ENCODE measurements around the gene TMEM258.

TMEM258 gene

DNA sequence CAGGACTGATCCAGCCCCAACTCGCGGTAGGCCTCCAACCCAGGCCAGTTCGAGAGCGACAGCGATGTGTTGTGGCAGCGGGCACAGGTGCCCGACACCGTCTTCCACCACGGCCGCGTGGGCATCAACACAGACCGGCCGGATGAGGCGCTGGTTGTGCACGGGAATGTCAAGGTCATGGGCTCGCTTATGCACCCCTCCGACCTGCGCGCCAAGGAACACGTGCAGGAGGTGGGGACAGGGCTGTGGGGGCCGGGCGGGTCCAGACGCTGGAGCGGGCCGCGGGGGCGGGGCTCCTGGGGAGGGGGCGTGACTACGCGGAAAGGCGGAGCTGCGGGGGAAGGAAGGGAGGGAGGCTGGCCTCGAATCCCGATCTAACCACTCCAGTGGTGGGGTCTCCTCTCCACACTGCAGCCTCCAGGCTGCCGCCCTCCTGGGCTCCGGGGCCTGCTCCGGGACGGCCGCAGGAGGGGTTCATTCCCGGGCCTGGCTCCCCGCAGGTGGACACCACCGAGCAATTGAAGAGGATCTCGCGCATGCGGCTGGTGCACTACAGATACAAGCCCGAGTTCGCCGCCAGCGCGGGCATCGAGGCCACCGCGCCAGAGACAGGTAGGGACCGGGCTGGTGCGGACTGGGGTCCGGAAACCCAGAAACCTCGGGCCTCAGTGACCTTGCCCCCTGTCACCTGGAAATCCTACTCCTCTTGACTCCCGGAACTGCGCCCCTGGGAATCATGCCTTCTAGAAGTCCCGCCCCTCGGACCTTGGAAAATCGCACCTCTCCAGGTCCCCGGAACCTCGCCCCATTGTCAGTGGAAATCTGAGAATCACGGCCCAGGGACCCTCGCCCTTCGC lies 14.9 kb downstream of the TMEM258 start:
- DNase-seq, result peak in 16 of 56 donors; percentile 17 to 65 (median 31)

DNA sequence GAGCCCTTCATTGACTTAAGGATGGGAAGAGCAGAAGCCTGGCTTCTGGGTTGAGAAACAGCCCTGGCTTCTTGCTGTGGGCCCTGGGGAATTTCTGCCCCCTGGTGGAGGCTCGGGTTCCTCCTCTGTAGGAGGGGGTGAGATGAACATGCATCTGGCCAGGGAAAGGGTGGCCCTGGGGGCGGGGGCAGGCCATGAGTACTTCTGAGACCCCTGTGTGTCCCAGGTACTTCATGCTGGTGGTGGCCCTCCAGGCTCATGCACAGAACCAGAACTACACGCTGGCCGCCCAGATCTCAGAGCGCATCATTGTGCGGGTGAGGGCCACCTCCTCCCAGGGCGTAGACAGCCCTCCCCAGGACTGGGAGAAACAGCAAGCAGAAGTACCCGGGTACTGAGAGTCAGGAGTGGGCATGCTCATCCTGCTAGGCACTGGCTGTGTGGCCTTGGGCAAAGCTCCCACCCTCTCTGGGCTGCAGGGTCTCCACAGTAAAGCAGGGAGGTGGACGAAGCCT lies 15.8 kb downstream of the TMEM258 start:
- peak in 34 of 56 donors; percentile 14 to 71 (median 46) for DNase-seq

DNA sequence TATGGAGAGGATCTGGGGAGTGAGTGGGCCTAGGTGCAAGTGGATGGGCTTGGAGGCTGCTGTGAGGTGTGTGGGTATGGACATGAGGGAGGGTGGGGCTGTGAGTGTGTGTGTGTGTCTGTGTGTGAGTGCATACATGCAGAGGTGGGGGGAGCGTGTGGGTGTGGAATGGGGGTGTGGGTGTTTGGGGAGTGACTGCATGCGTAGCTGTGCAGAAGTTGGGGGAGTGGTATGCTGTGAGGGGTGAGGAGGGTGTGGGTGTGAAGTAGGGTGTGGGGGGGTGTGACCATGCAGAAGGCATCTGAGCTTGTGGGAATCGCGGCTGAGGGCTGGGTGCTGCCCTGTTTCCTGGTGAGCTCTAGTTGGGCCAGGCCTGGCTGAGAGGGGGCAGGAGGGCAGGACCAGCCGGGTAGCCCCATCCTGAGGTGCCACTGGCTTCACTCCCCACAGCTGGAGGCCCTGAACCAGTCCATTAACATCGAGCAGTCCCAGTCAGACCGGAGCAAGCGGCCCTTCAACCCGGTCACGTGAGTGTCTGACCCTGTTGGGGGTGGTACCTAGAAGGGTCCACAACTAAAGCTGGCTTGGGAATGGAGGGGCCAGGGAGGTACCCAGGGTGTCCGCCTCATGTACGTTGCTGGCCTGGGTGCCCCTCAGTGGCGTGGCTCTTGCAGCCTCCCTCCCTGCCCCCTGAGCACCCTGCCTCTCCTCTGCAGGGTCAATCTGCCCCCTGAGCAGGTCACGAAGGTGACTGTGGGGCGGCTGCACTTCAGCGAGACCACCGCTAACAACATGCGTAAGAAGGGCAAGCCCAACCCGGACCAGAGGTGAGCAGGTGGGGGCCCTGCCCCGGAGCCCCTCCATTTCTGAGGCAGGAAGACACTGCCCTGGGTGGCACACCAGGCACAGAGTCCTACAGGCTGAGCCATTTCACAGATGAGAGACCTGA lies 16.5 kb downstream of the TMEM258 start:
- DNase-seq, result peak in 1 of 56 donors; percentile 14

DNA sequence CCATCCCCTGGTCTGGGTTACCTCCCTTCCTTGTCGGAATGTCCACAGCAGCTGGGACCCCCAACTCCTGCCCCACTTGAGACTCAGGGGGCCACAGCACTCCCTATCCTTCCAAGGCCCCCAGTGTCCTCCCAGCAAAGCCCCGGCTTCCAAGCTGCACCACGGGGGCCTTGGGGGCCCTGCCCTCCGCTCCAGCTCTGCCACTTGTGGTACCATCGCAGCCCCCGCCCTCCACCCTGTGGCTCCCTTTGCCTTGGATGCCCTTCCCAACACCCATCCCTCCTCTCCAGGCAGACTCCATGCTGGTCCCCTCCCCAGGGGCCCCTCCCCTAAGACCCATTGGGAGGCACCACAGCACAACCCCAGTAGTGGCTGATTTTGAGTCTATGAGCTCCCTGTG lies 17.3 kb downstream of the TMEM258 start:
- no peak for DNase-seq

GRCh38 chr11:61774411-61774810 lies 18.0 kb downstream of the TMEM258 start:
- DNase-seq, result peak in 3 of 56 donors; percentile 20 to 32 (median 25)

DNA sequence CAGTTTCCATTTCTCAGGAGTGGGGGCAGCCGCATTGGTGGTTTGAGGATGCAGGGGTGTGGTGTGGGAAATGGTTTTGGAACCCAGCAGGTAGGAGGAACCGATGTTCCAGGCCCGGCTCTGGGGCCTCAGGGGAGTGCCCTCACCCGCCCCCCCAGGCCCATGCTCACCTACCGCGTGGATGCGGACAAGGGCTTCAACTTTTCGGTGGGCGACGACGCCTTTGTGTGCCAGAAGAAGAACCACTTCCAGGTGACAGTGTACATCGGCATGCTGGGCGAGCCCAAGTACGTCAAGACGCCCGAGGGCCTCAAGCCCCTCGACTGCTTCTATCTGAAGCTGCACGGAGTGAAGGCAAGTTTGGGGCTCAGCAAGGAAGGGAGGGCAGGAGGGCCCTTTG lies 18.6 kb downstream of the TMEM258 start:
- DNase-seq, result no peak

- DNase-seq, result no peak
Observed at GRCh38 chr11:61773356-61773755, 19.0 kb downstream of the TMEM258 start.

GRCh38 chr11:61771985-61772455 lies 20.4 kb downstream of the TMEM258 start:
- no peak for DNase-seq

DNA sequence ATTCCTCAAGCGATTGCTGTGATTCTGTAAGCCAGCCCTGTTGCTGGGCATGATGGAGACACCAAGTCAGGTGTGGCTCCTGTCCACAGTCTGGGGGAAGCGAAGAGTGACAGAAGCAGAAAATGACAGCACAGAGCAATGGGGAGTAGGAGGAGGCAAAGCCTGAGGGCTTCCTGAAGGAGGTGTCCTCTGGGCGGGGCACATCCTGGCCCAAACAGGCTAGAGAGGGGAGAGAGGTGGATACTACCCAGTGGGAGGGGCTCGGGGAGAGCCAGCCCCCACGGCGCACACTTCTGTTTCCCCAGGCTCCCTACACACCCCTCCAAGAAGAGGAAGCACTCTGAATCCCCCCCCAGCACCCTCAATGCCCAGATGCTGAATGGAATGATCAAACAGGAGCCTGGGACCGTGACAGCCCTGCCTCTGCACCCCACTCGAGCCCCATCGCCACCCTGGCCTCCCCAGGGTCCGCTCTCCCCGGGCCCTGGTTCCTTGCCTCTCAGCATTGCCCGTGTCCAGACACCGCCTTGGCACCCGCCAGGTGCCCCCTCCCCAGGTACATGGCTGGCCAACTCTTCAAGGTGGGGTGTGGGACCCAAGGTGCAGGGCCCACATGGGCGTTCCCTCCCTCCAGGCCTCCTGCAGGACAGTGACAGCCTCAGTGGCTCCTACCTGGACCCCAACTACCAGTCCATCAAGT lies 21.1 kb downstream of the TMEM258 start:
- DNase-seq, result no peak

- DNase-seq, result peak in 1 of 56 donors; percentile 50
Observed at GRCh38 chr11:61769946-61770683, 22.3 kb downstream of the TMEM258 start.

- DNase-seq, result no peak
Observed at GRCh38 chr11:61769169-61769920, 23.1 kb downstream of the TMEM258 start.

GRCh38 chr11:61768376-61769076 lies 23.9 kb downstream of the TMEM258 start:
- DNase-seq, result no peak

DNA sequence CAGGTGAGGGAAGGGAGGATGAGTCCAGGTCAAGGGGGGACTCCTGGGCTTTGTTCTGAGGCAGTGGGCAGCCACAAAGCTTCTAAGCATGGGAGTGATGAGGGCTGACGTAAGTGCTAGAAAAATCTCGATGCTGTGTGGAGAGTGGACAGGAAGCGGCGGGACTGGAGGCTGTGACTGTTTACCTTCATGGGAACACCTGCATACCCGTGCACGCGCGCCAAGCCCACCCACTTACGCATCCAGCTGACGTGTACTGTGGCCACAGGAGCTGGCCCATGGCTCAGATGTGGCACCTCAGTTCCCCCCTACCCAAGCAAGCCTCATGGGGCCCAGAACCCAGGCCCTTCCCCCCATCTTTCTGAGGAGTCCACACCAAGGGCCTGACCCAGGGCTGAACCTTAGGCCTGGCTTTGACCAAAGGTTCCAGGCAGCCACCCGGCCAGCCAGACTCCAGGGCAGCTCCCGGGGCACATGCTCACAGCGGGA lies 26.0 kb downstream of the TMEM258 start:
- DNase-seq, result peak in 1 of 56 donors; percentile 19

DNA sequence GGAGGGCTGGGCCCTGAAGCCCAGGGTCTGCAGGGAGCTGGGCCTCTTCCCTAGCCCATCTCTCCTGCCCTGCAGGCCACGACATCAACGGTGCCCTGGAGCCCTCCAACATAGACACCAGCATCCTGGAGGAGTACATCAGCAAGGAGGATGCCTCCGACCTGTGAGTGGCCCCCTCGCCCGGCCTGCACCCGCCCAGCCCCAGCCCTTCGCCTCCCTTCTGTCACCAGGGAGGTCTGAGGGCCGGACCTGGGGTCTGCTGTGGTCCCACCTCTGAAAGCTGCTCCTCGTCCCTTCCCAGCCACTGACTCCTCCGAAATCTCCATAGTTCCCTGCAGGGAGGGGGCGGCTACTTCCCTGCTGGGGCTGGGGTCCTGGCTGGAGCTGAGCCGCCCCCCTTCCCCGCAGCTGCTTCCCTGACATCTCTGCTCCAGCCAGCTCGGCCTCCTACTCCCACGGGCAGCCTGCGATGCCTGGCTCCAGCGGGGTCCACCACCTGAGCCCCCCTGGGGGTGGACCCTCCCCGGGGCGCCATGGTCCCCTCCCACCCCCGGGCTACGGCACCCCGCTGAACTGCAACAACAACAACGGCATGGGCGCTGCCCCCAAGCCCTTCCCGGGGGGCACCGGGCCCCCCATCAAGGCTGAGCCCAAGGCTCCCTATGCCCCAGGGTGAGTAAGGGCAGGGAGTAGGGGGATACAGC lies 26.7 kb downstream of the TMEM258 start:
- DNase-seq, result no peak

DNA sequence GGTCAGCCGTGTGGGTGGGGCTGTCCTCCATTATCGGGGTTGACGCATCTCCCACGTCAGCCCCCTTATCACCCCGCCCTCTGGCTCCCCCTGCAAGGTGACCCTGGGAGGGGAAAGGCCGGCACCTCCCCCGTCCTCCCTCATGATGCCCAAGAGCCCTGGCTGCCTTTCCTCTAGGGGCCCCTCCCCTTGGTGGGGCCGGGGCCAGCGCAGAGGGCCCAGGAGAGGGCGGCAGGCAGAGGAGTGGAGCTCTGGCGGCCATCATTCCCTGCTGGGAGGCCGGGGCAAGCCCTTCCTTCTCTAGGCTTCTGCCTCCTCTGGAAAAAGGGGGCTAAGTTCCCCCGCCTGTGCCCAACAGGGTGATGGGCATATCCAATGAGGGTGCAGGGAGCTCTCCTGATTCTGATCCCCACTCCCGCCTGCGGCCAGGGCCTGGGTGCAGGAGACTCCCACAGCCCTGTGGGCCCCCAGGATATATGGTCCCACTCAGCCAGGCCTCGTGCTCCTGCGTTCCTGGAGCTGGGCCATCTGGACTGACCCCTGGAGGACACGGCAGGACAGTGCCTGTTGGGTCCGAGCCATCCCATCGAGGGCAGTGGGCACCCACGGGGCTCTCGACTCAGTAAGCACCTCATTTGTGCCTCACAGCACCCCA lies 27.7 kb downstream of the TMEM258 start:
- DNase-seq, result no peak

- DNase-seq, result no peak
Observed at GRCh38 chr11:61763930-61764605, 28.3 kb downstream of the TMEM258 start.

DNA sequence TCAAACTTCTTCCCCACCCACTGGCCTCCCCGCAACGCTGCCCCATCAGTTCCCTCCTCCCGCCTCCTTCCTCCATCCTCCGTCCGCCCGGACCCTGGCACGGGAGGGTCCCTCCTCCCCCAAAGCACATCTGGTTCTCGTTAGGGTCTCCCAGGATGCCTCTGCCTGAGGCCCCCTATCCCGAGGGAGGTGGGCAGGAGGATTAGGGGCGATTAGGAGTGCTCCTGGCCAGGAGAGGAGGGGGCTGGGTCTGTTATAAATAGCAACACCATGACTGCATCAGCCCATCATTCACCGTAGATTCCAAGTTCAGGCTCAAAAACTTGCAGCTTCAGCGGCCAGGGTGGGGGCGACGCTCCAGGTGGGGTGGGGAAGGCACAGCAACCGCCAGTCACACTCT lies 29.6 kb downstream of the TMEM258 start:
- DNase-seq, result no peak
